Measurements from ENCODE around the gene NUDT4. TPM values are rescaled to one million over a fixed set of nuclear protein-coding genes. Genes with fewer than 3 reads are reported as not detected.
"Not testable (repeated sequence)": the region's sequence is repeated elsewhere in the genome, so short reads cannot be mapped to it uniquely, and the experiment has no call there.

Gene NUDT4
- total RNA-seq, 1 experiment from 2014 or later, result 93.8 TPM

GRCh38 chr12:93380480-93381121 lies 2.9 kb downstream of the NUDT4 start:
- intact Hi-C loops (cut with micrococcal nuclease; ENCODE audit: unreplicated experiment), result no loop called here
- Histone ChIP-seq H3K36me3 (ENCODE audit: insufficient read depth, low read length, poor library complexity, severe bottlenecking) (no peaks in the 10 kb centered on the region), H3K27me3 (replicated peaks; ENCODE audit: insufficient read depth, low read depth, low read length, poor library complexity) (no peaks in the 10 kb centered on the region), H3K27ac (ENCODE audit: low read depth, low read length, poor library complexity, severe bottlenecking) (peak overlapping the region; percentile 20), H3K4me1 (ENCODE audit: insufficient read depth, low read length, poor library complexity, severe bottlenecking) (peaks cover 32% of the 10 kb centered on the region), H3K9me3 (ENCODE audit: low read depth, low read length, poor library complexity, severe bottlenecking) (no peaks in the 10 kb centered on the region), H3K4me3 (ENCODE audit: low read depth, low read length, poor library complexity, severe bottlenecking) (peak overlapping the region; percentile 89)
- POLR2A ChIA-PET (ENCODE audit: low non-redundant PET), result no interaction called here
- CTCF ChIA-PET, result interaction anchor here (0.6 kb wide), 1 partner anchor 55 kb away, joined by 6 read pairs; no protein-coding TSS in a partner anchor
- TF ChIP-seq CTCF (conservative IDR thresholded peaks at IDR 0.05; ENCODE audit: low read depth, low read length) (peak; percentile 45; the same call in 1 of the 2 replicates), EZH2 (IDR thresholded peaks at IDR 0.05; ENCODE audit: borderline replicate concordance, low read depth, low read length, poor library complexity, severe bottlenecking) (no peak)
- BruUV-seq (replicated peaks), result no TSS peak
- DNase-seq (ENCODE audit: low spot score), result peak; percentile 21

DNA sequence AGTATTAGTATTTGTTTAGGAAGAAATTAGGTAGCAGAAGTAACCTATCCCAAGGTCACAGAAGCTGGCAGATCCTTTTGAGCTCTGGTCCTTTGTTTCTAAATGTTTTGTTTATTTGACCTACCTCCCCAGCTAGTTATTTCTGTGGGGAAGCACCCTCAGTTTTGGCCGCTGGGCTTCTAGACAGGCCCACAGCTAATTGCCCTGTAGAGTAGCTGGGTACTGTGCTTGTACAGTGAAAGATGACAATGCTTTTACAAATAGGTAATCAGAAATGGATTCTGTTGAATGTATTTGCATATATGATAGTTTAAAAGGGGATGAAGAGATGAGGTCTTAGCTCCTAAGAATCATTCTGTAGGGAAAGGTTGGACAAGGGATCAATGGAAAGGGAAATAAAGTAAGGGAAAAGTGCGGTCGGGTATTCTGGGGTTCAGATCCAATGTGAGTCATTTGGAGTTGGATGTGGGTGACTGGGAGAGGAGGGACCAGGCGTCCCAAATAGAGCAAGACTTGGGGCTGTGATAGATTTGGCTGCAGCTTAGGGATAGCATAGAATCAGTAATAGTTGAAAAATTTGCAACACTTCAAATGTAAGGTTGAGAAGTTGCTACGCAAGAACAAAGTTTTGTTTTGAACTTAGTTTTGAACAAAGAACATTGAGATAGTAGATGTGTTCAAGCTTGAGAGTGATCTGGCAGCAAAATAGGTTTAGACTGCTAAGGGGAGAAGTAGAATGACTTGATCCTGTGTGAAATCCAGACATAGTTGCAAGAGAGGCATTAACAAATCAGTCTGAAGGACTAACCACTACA lies 3.6 kb downstream of the NUDT4 start:
- intact Hi-C loops (cut with micrococcal nuclease; ENCODE audit: unreplicated experiment), result no loop called here
- POLR2A ChIA-PET (ENCODE audit: low non-redundant PET), result no interaction called here
- no peak for DNase-seq (ENCODE audit: low spot score)

DNA sequence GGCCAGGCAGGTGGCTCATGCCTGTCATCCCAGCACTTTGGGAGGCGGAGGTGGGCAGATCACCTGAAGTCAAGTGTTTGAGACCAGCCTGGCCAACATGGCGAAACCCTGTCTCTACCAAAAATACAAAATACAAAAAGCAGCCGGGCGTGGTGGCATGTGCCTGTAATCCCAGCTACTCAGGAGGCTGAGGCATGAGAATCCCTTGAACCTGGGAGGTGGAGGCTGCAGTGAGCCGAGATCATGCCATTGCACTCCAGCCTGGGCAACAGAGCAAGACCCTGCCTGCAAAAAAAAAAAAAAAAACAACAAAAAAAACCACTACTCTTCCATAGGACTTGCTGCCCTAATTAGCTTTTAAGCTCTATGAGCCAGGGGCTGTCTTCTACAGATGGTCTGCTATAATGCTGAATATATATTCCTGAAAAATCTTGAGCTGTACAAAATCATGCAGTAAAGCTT lies 4.3 kb downstream of the NUDT4 start:
- H3K27ac ChIP-seq (ENCODE audit: low read depth, low read length, poor library complexity, severe bottlenecking); H3K27me3 ChIP-seq (replicated peaks; ENCODE audit: insufficient read depth, low read depth, low read length, poor library complexity); H3K36me3 ChIP-seq (ENCODE audit: insufficient read depth, low read length, poor library complexity, severe bottlenecking); DNase-seq (ENCODE audit: low spot score); H3K9me3 ChIP-seq (ENCODE audit: low read depth, low read length, poor library complexity, severe bottlenecking); BruUV-seq (replicated peaks); intact Hi-C loops (cut with micrococcal nuclease; ENCODE audit: unreplicated experiment): not testable (repeated sequence)
- POLR2A ChIA-PET (ENCODE audit: low non-redundant PET), result interaction anchor here (0.6 kb wide), 1 partner anchor 408 kb away, joined by 5 read pairs; no protein-coding TSS in a partner anchor
- CTCF ChIA-PET, result interaction anchor here (0.7 kb wide), 1 partner anchor 12 kb away, joined by 3 read pairs; no protein-coding TSS in a partner anchor
- Histone ChIP-seq H3K4me3 (ENCODE audit: low read depth, low read length, poor library complexity, severe bottlenecking) (peak overlapping the region; percentile 89), H3K4me1 (ENCODE audit: insufficient read depth, low read length, poor library complexity, severe bottlenecking) (peaks cover 23% of the 10 kb centered on the region)

More for the DNA sequence above, 3.6 kb downstream of the NUDT4 start:
- Histone ChIP-seq H3K9me3 (ENCODE audit: low read depth, low read length, poor library complexity, severe bottlenecking) (no peaks in the 10 kb centered on the region), H3K36me3 (ENCODE audit: insufficient read depth, low read length, poor library complexity, severe bottlenecking) (no peaks in the 10 kb centered on the region), H3K4me3 (ENCODE audit: low read depth, low read length, poor library complexity, severe bottlenecking) (peak overlapping the region; percentile 89), H3K27me3 (replicated peaks; ENCODE audit: insufficient read depth, low read depth, low read length, poor library complexity) (no peaks in the 10 kb centered on the region), H3K4me1 (ENCODE audit: insufficient read depth, low read length, poor library complexity, severe bottlenecking) (peaks cover 29% of the 10 kb centered on the region), H3K27ac (ENCODE audit: low read depth, low read length, poor library complexity, severe bottlenecking) (no peak overlapping the region)
- TF ChIP-seq CTCF (conservative IDR thresholded peaks at IDR 0.05; ENCODE audit: low read depth, low read length) (no peak), EZH2 (IDR thresholded peaks at IDR 0.05; ENCODE audit: borderline replicate concordance, low read depth, low read length, poor library complexity, severe bottlenecking) (no peak)
- CTCF ChIA-PET, result interaction anchor here (0.6 kb wide), 1 partner anchor 56 kb away, joined by 6 read pairs; no protein-coding TSS in a partner anchor
- no TSS peak for BruUV-seq (replicated peaks)
